K562 (cell line): Measurements from ENCODE around the gene SART1. TPM values are rescaled to one million over a fixed set of nuclear protein-coding genes. Genes with fewer than 3 reads are reported as not detected.

ENCODE experiments used
- CBFA2T2 ChIP-seq: fragments of 450-650 bp; conservative IDR thresholded peaks from 2 replicates; pipeline ENCODE4 v1.6.1; 2017; ENCODE audit warnings: mild to moderate bottlenecking
- EP400 ChIP-seq: fragments of 450-650 bp; IDR thresholded peaks from 2 replicates; pipeline ENCODE4 v1.6.1; 2017; ENCODE audit warnings: antibody characterized with exemption, mild to moderate bottlenecking, moderate library complexity
- ETS2 ChIP-seq: IDR thresholded peaks from 2 replicates; pipeline ENCODE4 v1.6.1; 2016; ENCODE audit warnings: borderline replicate concordance, missing genetic modification characterization, mild to moderate bottlenecking, moderate library complexity, missing compliant biosample characterization; ENCODE audit not compliant: poor library complexity, severe bottlenecking
- FOXO4 ChIP-seq: fragments of 450-650 bp; formaldehyde crosslinking; IDR thresholded peaks from 2 replicates; pipeline ENCODE4 v1.4.0; 2020; ENCODE audit warnings: mild to moderate bottlenecking, moderate library complexity
- HDAC2 ChIP-seq: fragments of 450-650 bp; IDR thresholded peaks from 2 replicates; pipeline ENCODE4 v1.6.1; 2016; ENCODE audit warnings: mild to moderate bottlenecking
- ILF3 ChIP-seq: fragments of 450-650 bp; IDR thresholded peaks from 2 replicates; pipeline ENCODE4 v1.6.1; 2018; ENCODE audit warnings: antibody characterized with exemption, mild to moderate bottlenecking, moderate library complexity, borderline replicate concordance
- JUND ChIP-seq, 2 experiments: IDR thresholded peaks; 2 replicates in 1 of 2; 3 replicates in 1 of 2; pipeline ENCODE4 v1.6.1; 2011; ENCODE audit warnings: borderline replicate concordance in 2 of 2, low read depth in 2 of 2, low read length in 2 of 2, improper control_type of control experiment in 1 of 2, missing biosample characterization in 1 of 2, missing genetic modification characterization in 1 of 2, missing genetic modification reagents in 1 of 2
- LEF1 ChIP-seq: fragments of 450-650 bp; IDR thresholded peaks from 2 replicates; pipeline ENCODE4 v1.6.1; 2016; ENCODE audit warnings: mild to moderate bottlenecking
- NCOR1 ChIP-seq: fragments of 450-650 bp; IDR thresholded peaks from 2 replicates; pipeline ENCODE4 v1.6.1; 2016; ENCODE audit warnings: mild to moderate bottlenecking, moderate library complexity
- PKNOX1 ChIP-seq: fragments of 450-650 bp; IDR thresholded peaks from 2 replicates; pipeline ENCODE4 v1.6.1; 2016
- PML ChIP-seq: IDR thresholded peaks from 2 replicates; pipeline ENCODE4 v1.6.1; 2012; ENCODE audit warnings: low read length, inconsistent platforms
- PRPF4 ChIP-seq: fragments of 200-400 bp; formaldehyde crosslinking; IDR thresholded peaks from one replicate; pipeline ENCODE4 v1.6.1; 2017; ENCODE audit warnings: low read length, low read depth, mild to moderate bottlenecking; ENCODE audit not compliant: insufficient read depth, poor library complexity, severe bottlenecking
- SP2 ChIP-seq: IDR thresholded peaks from 2 replicates; pipeline ENCODE4 v1.6.1; 2011; ENCODE audit warnings: mild to moderate bottlenecking, low read depth, low read length, moderate library complexity; ENCODE audit not compliant: poor library complexity, severe bottlenecking; ENCODE audit errors: extremely low read depth
- STAT5B ChIP-seq: fragments of 250-450 bp; sonication (Bioruptor Pico); IDR thresholded peaks from 2 replicates; pipeline ENCODE4 v1.8.0; 2021; ENCODE audit warnings: mild to moderate bottlenecking, inconsistent platforms
- TAF9B ChIP-seq: fragments of 450-650 bp; IDR thresholded peaks from 2 replicates; pipeline ENCODE4 v1.6.1; 2018; ENCODE audit warnings: mild to moderate bottlenecking; ENCODE audit not compliant: partially characterized antibody
- TGIF2 ChIP-seq: sonication (generic); formaldehyde crosslinking; IDR thresholded peaks from 2 replicates; pipeline ENCODE4 v1.8.1; 2022; ENCODE audit warnings: mild to moderate bottlenecking, missing genetic modification reagents, moderate library complexity
- ZNF143 ChIP-seq: sonication (generic); formaldehyde crosslinking; IDR thresholded peaks from 2 replicates; pipeline ENCODE4 v1.9.0; 2022; ENCODE audit warnings: mild to moderate bottlenecking, missing genetic modification reagents
- ZNF175 ChIP-seq: fragments of 200-800 bp; sonication (Bioruptor generic); IDR thresholded peaks from 2 replicates; pipeline ENCODE4 v1.6.1; 2016; ENCODE audit warnings: low read depth, mild to moderate bottlenecking, missing genetic modification characterization, missing compliant biosample characterization
- ZNF197 ChIP-seq: fragments of 200-800 bp; sonication (Bioruptor generic); IDR thresholded peaks from 2 replicates; pipeline ENCODE4 v1.6.1; 2016; ENCODE audit warnings: low read depth, missing genetic modification characterization, missing compliant biosample characterization
- ZNF263 ChIP-seq: sonication (generic); formaldehyde crosslinking; IDR thresholded peaks from 2 replicates; pipeline ENCODE4 v1.8.0; 2022; ENCODE audit warnings: mild to moderate bottlenecking, missing genetic modification reagents, borderline replicate concordance
- ZNF431 ChIP-seq: sonication (generic); formaldehyde crosslinking; IDR thresholded peaks from 2 replicates; pipeline ENCODE4 v1.8.0; 2022; ENCODE audit warnings: mild to moderate bottlenecking, missing genetic modification reagents
- ZNF785 ChIP-seq: fragments of 250-450 bp; sonication (Bioruptor Pico); IDR thresholded peaks from 2 replicates; pipeline ENCODE4 v1.4.0; 2020; ENCODE audit warnings: mild to moderate bottlenecking
- polyA plus RNA-seq, 8 experiments: library from polyadenylated mRNA; depleted of rRNA in 4 of 8; stranded (reverse) in 5 of 8; unstranded in 3 of 8; fragments of >200 nt; fragmentation: Nextera tagmentation in 2 of 8; fragmentation: Illumina TruSeq in 1 of 8; extraction: Ambion mirVana in 2 of 8; extraction: Trizol in 1 of 8; gene quantifications; 2 replicates each; pipeline versions ENCODE4 v1.2.1 to v1.2.3, GENCODE V29; 2011 to 2014; ENCODE audit warnings: inconsistent platforms in 1 of 8, missing spikeins in 1 of 8
- total RNA-seq, 7 experiments: library from RNA; depleted of rRNA in 6 of 7; stranded (reverse); fragments of >200 nt in 6 of 7; fragmentation: Illumina TruSeq in 2 of 7; extraction: Trizol in 2 of 7; gene quantifications; 2 replicates each; pipeline versions ENCODE4 v1.2.1 to v1.2.3, GENCODE V29; 2011 to 2021; ENCODE audit warnings: low replicate concordance in 1 of 7
- TF ChIP-seq, protein P1 (sequence below): fragments of 450-650 bp; IDR thresholded peaks from 2 replicates; pipeline ENCODE4 v1.6.1; 2016; ENCODE audit warnings: mild to moderate bottlenecking

Gene SART1
- total and polyA plus RNA-seq, 9 of the 15 experiments (the other 6 are each of a cell fraction or from before 2014, with no cell fraction given): 4.8 to 84.1 (median 31.7) TPM

DNA sequence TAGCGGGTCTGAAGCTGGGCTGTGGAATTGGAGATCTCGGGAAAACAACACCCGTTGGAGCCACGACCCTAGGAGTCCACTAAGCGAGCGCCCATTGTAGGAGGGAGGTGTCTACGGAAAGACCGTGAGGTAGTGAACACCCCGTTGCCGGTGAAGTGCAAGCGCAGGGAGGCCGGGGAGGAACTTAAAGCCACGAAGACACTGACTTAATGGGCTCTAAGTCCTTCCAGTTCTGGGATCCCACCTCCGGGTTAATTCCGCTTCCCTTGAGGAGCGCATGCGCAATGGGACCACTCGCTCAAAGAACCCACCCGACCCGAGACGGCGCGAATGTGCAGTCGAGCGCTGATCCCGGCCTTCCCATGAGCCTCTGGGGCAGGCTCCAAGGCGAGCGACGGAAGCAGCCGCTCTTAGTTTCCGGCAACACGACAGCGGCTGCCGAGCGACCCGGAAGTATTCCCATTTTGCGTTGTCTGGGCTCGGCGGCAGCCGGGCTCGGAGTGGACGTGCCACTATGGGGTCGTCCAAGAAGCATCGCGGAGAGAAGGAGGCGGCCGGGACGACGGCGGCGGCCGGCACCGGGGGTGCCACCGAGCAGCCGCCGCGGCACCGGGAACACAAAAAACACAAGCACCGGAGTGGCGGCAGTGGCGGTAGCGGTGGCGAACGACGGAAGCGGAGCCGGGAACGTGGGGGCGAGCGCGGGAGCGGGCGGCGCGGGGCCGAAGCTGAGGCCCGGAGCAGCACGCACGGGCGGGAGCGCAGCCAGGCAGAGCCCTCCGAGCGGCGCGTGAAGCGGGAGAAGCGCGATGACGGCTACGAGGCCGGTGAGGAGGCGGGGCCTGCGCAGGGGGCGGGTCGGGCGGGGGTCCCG is at the start of gene SART1 (continued):
- TF ChIP-seq ZNF785 (CRISPR knock-in tag) (no peak), NCOR1 (no peak), JUND (IDR thresholded peaks at IDR 0.05; ENCODE audit: borderline replicate concordance, low read depth, low read length) (peak; percentile 58; the same call in 1 of the 2 replicates), JUND (tag; IDR thresholded peaks at IDR 0.05; ENCODE audit: borderline replicate concordance, low read depth, low read length) (no peak; the same call in 2 of the 3 replicates), ETS2 (tag) (no peak), ZNF175 (CRISPR knock-in tag) (0 out of 2 replicates have a peak, but pooled peaks have one; percentile 35), ILF3 (no peak), CBFA2T2 (no peak), TGIF2 (CRISPR knock-in tag) (peak; percentile 83), EP400 (peak; percentile 88), PKNOX1 (peak; percentile 62), LEF1 (no peak), PRPF4 (no peak), ZNF263 (peak; percentile 34; the same call in 1 of the 2 replicates), PML (peak; percentile 78), SP2 (no peak), TAF9B (peak; percentile 81), ZNF143 (CRISPR knock-in tag) (peak; percentile 89), STAT5B (CRISPR knock-in tag) (no peak), ZNF431 (peak; percentile 25; the same call in 1 of the 2 replicates), HDAC2 (peak; percentile 20; the same call in 1 of the 2 replicates), ZNF197 (CRISPR knock-in tag) (0 out of 2 replicates have a peak, but pooled peaks have one; percentile 44), FOXO4 (CRISPR knock-in tag) (no peak)
- TF ChIP-seq, protein P1, sequence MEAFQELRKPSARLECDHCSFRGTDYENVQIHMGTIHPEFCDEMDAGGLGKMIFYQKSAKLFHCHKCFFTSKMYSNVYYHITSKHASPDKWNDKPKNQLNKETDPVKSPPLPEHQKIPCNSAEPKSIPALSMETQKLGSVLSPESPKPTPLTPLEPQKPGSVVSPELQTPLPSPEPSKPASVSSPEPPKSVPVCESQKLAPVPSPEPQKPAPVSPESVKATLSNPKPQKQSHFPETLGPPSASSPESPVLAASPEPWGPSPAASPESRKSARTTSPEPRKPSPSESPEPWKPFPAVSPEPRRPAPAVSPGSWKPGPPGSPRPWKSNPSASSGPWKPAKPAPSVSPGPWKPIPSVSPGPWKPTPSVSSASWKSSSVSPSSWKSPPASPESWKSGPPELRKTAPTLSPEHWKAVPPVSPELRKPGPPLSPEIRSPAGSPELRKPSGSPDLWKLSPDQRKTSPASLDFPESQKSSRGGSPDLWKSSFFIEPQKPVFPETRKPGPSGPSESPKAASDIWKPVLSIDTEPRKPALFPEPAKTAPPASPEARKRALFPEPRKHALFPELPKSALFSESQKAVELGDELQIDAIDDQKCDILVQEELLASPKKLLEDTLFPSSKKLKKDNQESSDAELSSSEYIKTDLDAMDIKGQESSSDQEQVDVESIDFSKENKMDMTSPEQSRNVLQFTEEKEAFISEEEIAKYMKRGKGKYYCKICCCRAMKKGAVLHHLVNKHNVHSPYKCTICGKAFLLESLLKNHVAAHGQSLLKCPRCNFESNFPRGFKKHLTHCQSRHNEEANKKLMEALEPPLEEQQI: no peak
